ENCODE results near the gene ZNF774. TPM values are rescaled to one million over a fixed set of nuclear protein-coding genes. Genes with fewer than 3 reads are reported as not detected.
"Not testable (repeated sequence)": the region's sequence is repeated elsewhere in the genome, so short reads cannot be mapped to it uniquely, and the experiment has no call there.

The ZNF774 gene
- polyA plus RNA-seq, 1 donor, result 6.0 TPM

DNA sequence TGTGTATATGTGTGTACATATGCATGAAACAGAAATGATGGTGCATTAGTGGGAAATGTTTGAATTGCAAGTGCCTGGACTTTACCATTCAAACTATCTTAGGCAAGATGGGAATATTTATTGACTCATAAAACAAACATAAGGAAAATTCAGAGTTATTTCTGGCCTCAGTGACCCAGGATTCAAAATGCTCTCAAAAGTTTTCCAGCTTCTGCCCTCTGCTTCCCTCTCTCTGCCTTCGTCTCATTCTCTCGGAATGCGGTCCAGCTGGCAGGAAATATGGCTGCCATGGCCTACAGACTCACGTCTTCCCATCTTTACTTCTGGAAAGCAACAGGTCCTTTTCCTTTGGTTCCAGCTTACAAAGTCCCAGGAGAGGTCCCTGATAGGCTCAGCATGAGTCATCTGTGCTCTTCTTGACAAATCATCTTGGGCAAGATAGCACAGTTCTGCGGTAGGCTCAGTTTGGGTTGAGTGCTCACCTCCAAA, 8.7 kb upstream of the ZNF774 start:
- WGBS (ENCODE audit: insufficient coverage, low lambda C conversion rate), result no CpG with 5 or more reads among the region's 5 CpGs
- no peak for DNase-seq
- H3K36me3 ChIP-seq (ENCODE audit: control insufficient read depth, insufficient read depth, low read length), result no peaks in the 10 kb centered on the region
- no peaks in the 10 kb centered on the region for H3K27me3 ChIP-seq (ENCODE audit: control insufficient read depth, insufficient read depth, low read length)
- no peaks in the 10 kb centered on the region for H3K4me1 ChIP-seq (ENCODE audit: control insufficient read depth, insufficient read depth, low read length)
- no peak overlapping the region for H3K27ac ChIP-seq (ENCODE audit: low read length)
- H3K4me3 ChIP-seq (ENCODE audit: low read length), result no peak overlapping the region
- H3K9me3 ChIP-seq (ENCODE audit: control insufficient read depth, low read depth, low read length), result no peaks in the 10 kb centered on the region

DNA sequence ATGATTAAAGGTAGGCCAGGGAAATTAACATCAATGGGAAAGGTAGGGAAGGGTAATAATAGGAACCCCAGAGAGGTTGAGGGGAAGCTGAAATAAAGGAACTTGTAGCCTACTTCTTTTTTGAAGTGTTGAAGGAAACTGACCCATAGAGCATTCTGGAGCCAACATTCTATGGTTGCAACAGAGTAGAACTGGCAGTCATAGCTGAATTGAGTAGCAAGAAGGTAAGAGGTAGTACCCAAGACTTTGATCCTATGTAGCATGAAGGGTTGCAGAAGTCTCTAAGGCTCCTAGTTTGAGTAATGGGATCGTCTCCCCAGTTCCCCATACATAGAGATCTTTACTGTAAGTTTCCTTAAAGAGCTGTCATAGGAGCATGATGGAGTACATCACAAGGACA, 7.4 kb upstream of the ZNF774 start:
- WGBS (ENCODE audit: insufficient coverage, low lambda C conversion rate), result no CpG with 5 or more reads among the region's 1 CpG
- Histone ChIP-seq H3K36me3 (ENCODE audit: control insufficient read depth, insufficient read depth, low read length) (no peaks in the 10 kb centered on the region), H3K27ac (ENCODE audit: low read length) (no peak overlapping the region), H3K27me3 (ENCODE audit: control insufficient read depth, insufficient read depth, low read length) (no peaks in the 10 kb centered on the region), H3K4me3 (ENCODE audit: low read length) (no peak overlapping the region), H3K4me1 (ENCODE audit: control insufficient read depth, insufficient read depth, low read length) (no peaks in the 10 kb centered on the region), H3K9me3 (ENCODE audit: control insufficient read depth, low read depth, low read length) (no peaks in the 10 kb centered on the region)
- no peak for DNase-seq

GRCh38 chr15:90345857-90346256, 6.2 kb upstream of the ZNF774 start:
- Histone ChIP-seq H3K4me3 (ENCODE audit: low read length) (no peak overlapping the region), H3K9me3 (ENCODE audit: control insufficient read depth, low read depth, low read length) (no peaks in the 10 kb centered on the region), H3K27ac (ENCODE audit: low read length) (no peak overlapping the region), H3K36me3 (ENCODE audit: control insufficient read depth, insufficient read depth, low read length) (no peaks in the 10 kb centered on the region), H3K27me3 (ENCODE audit: control insufficient read depth, insufficient read depth, low read length) (no peaks in the 10 kb centered on the region), H3K4me1 (ENCODE audit: control insufficient read depth, insufficient read depth, low read length) (no peaks in the 10 kb centered on the region)
- no CpG with 5 or more reads among the region's 2 CpGs for WGBS (ENCODE audit: insufficient coverage, low lambda C conversion rate)
- peak in 1 of 2 donors; percentile 59 for DNase-seq

- not testable (repeated sequence) for H3K36me3 ChIP-seq (ENCODE audit: control insufficient read depth, insufficient read depth, low read length); H3K27me3 ChIP-seq (ENCODE audit: control insufficient read depth, insufficient read depth, low read length); H3K27ac ChIP-seq (ENCODE audit: low read length); DNase-seq; H3K9me3 ChIP-seq (ENCODE audit: control insufficient read depth, low read depth, low read length); H3K4me1 ChIP-seq (ENCODE audit: control insufficient read depth, insufficient read depth, low read length); H3K4me3 ChIP-seq (ENCODE audit: low read length)
- no CpG with 5 or more reads among the region's 1 CpG for WGBS (ENCODE audit: insufficient coverage, low lambda C conversion rate)
These were observed 4.5 kb upstream of the ZNF774 start for GRCh38 chr15:90347431-90348065.

DNA sequence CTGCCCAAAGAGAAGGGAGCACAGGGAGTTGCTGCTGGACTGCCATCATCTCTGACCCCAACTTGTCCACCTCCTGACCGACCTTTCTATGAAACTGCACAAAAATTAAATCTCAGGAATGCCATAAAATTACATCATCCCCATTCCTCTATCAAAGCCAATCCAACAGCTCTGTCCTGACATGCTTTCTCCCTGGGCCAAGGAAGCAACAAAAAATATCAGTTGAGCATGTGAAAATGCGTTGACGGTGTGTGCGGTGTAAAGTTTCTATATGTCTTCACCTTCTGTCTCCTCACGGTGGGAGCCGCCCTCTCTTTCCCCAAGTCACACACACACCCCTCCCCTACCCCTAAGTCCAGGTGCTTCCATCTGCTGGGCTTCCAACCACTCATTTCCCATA, 3.6 kb upstream of the ZNF774 start:
- no peak for DNase-seq
- H3K9me3 ChIP-seq (ENCODE audit: control insufficient read depth, low read depth, low read length), result no peaks in the 10 kb centered on the region
- WGBS (ENCODE audit: insufficient coverage, low lambda C conversion rate), result 100% methylated on average over 1 of the region's 6 CpGs
- peaks cover 5% of the 10 kb centered on the region for H3K4me1 ChIP-seq (ENCODE audit: control insufficient read depth, insufficient read depth, low read length)
- no peak overlapping the region for H3K27ac ChIP-seq (ENCODE audit: low read length)
- H3K4me3 ChIP-seq (ENCODE audit: low read length), result no peak overlapping the region
- no peaks in the 10 kb centered on the region for H3K36me3 ChIP-seq (ENCODE audit: control insufficient read depth, insufficient read depth, low read length)
- no peaks in the 10 kb centered on the region for H3K27me3 ChIP-seq (ENCODE audit: control insufficient read depth, insufficient read depth, low read length)

DNA sequence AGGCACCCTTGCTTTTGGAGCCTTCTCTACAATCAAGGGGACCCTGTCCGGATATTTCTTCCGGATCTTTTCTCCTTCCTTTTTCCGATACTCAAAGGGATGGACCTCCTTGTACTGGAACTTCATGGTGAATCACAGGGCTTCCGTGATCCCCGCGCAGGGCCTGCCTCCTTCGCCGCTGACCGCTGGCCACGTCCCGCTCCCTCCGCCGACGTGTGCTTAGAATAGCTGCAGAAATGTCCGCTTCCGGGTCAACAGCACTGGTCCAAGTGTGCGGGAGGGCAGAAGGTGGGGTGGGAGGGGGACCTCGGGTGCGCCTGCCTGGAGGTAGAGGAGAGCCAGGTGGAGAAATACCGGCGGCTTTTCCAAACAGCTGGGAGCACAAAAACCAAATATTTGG, 3.0 kb upstream of the ZNF774 start:
- Histone ChIP-seq H3K36me3 (ENCODE audit: control insufficient read depth, insufficient read depth, low read length) (no peaks in the 10 kb centered on the region), H3K27me3 (ENCODE audit: control insufficient read depth, insufficient read depth, low read length) (no peaks in the 10 kb centered on the region), H3K4me3 (ENCODE audit: low read length) (no peak overlapping the region), H3K9me3 (ENCODE audit: control insufficient read depth, low read depth, low read length) (no peaks in the 10 kb centered on the region), H3K4me1 (ENCODE audit: control insufficient read depth, insufficient read depth, low read length) (peaks cover 5% of the 10 kb centered on the region), H3K27ac (ENCODE audit: low read length) (no peak overlapping the region)
- 70% methylated on average over 2 of the region's 21 CpGs for WGBS (ENCODE audit: insufficient coverage, low lambda C conversion rate)
- DNase-seq, result no peak

- H3K9me3 ChIP-seq (ENCODE audit: control insufficient read depth, low read depth, low read length), result no peaks in the 10 kb centered on the region
- no peak overlapping the region for H3K27ac ChIP-seq (ENCODE audit: low read length)
- H3K27me3 ChIP-seq (ENCODE audit: control insufficient read depth, insufficient read depth, low read length), result no peaks in the 10 kb centered on the region
- H3K36me3 ChIP-seq (ENCODE audit: control insufficient read depth, insufficient read depth, low read length), result no peaks in the 10 kb centered on the region
- no peak overlapping the region for H3K4me3 ChIP-seq (ENCODE audit: low read length)
- peaks cover 5% of the 10 kb centered on the region for H3K4me1 ChIP-seq (ENCODE audit: control insufficient read depth, insufficient read depth, low read length)
- no peak for DNase-seq
- no CpG with 5 or more reads among the region's 9 CpGs for WGBS (ENCODE audit: insufficient coverage, low lambda C conversion rate)
These were observed 2.3 kb upstream of the ZNF774 start for GRCh38 chr15:90349821-90350220.

DNA sequence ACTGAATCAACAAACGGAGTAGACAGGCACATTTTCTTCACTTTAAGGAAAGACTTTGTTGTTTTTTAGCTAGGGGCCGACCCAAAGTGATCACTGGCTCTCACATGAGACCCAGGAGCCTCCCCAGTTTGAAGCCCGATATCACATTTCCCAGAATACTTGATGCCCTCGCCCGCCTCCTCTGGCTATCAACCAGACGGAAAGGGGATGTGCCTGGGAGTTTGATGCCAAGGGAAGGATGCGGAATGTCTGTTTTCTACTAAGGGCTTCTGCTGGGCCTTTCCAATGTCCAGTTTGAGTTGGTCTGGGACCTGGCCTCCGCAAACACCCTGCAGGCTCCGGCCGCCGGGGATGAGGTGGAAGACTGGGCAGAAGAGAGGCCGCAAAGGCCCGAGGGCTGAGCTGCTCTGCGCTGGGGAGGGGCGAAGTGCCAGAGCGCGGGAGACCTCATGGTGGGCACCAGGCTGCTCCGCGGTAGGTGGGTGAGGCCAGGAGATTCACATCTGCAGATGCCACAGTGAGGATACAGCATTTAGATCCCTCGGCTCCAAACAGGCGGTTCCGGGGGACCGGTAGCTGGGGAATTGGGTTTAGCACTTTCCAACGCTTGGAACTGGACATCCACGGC, 491 bp upstream of the ZNF774 start:
- Histone ChIP-seq H3K4me1 (ENCODE audit: control insufficient read depth, insufficient read depth, low read length) (peaks cover 5% of the 10 kb centered on the region), H3K27me3 (ENCODE audit: control insufficient read depth, insufficient read depth, low read length) (no peaks in the 10 kb centered on the region), H3K27ac (ENCODE audit: low read length) (no peak overlapping the region), H3K4me3 (ENCODE audit: low read length) (peak overlapping the region; percentile 96), H3K36me3 (ENCODE audit: control insufficient read depth, insufficient read depth, low read length) (no peaks in the 10 kb centered on the region), H3K9me3 (ENCODE audit: control insufficient read depth, low read depth, low read length) (no peaks in the 10 kb centered on the region)
- no CpG with 5 or more reads among the region's 25 CpGs for WGBS (ENCODE audit: insufficient coverage, low lambda C conversion rate)
- no peak for DNase-seq

DNA sequence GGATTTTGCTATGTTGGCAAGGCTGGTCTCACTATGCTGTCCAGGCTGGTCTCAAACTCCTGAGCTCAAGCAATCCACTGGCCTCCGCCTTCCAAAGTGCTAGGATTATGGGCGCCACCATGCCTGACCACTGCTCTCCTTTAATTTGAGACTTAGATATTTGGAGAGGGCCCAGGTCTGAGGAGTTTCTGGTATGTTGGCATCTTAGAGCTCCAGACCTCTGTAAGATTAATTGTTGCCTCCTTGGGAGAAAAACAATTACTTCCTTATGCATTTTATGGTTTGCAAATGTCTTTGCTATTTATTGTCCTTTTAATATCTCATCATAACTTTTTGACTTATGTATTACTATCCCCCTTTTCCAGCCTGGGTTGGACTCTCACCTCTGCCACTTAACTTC, 2.9 kb downstream of the ZNF774 start:
- Histone ChIP-seq H3K9me3 (ENCODE audit: control insufficient read depth, low read depth, low read length) (no peaks in the 10 kb centered on the region), H3K27me3 (ENCODE audit: control insufficient read depth, insufficient read depth, low read length) (no peaks in the 10 kb centered on the region), H3K27ac (ENCODE audit: low read length) (no peak overlapping the region), H3K4me1 (ENCODE audit: control insufficient read depth, insufficient read depth, low read length) (peaks cover 10% of the 10 kb centered on the region), H3K36me3 (ENCODE audit: control insufficient read depth, insufficient read depth, low read length) (peaks cover 3% of the 10 kb centered on the region), H3K4me3 (ENCODE audit: low read length) (no peak overlapping the region)
- no peak for DNase-seq
- no CpG with 5 or more reads among the region's 2 CpGs for WGBS (ENCODE audit: insufficient coverage, low lambda C conversion rate)

DNA sequence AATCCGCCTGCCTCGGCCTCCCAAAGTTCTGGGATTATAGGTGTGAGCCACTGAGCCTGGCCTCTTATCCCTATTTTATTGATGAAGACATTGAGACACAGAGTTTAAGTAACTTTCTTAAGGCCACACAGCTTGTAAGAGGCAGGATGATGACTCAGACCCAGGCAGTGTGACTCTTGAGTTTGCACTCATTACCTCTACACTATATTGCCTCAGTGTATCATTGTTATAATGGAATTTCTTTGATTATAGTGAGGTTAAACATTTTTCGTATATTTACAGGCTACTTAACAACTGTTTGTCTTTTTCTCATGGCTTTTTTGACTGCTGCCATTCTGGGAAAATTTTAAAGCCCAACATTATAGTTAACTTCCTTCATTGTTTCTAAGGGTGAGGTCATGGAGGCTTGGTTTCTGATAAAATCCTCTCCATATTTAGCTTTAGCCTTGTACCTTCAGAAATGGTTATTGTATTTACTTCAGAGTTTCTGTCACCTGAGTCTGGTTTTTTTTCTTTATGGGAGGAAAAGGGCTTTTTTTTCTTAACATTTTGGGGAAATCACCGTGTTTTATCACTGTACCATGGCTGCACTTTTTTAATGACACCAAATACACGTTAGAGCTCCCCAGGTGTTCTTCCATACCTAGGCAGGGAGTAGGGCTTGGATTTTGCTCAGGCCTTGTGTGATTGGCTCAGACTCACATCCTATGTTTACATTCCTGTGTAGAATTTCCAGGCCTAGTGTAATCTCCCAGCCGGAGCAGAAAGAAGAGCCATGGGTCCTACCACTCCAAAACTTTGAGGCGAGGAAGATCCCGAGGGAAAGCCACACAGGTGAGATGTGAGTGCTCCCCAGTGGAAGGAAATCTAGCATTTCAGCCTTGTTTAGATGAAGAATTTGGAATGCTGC, 6.3 kb downstream of the ZNF774 start:
- peak in 1 of 2 donors; percentile 42 for DNase-seq
- Histone ChIP-seq H3K4me1 (ENCODE audit: control insufficient read depth, insufficient read depth, low read length) (peaks cover 4% of the 10 kb centered on the region), H3K4me3 (ENCODE audit: low read length) (no peak overlapping the region), H3K27ac (ENCODE audit: low read length) (peak overlapping the region; percentile 45), H3K36me3 (ENCODE audit: control insufficient read depth, insufficient read depth, low read length) (peaks cover 14% of the 10 kb centered on the region), H3K27me3 (ENCODE audit: control insufficient read depth, insufficient read depth, low read length) (no peaks in the 10 kb centered on the region), H3K9me3 (ENCODE audit: control insufficient read depth, low read depth, low read length) (no peaks in the 10 kb centered on the region)
- no CpG with 5 or more reads among the region's 8 CpGs for WGBS (ENCODE audit: insufficient coverage, low lambda C conversion rate)
